PC-9 (cell line): ENCODE measurements around the gene KRT31. TPM values are rescaled to one million over a fixed set of nuclear protein-coding genes. Genes with fewer than 3 reads are reported as not detected.

ENCODE experiments used
- BruUV-seq: library from RNA; stranded (reverse); fragments of 400-500 nt; replicated peaks from 2 replicates; lab custom pipeline; 2021; lab: Mats Ljungman, UMichigan
- CTCF ChIA-PET: fragments of 300-600 bp; sonication (Branson Sonifier 250); formaldehyde crosslinking; loops from one replicate; lab custom pipeline; 2022; ENCODE audit warnings: antibody characterized with exemption; lab: Charles Lee
- POLR2A ChIA-PET: fragments of 300-600 bp; sonication (Branson Sonifier 250); formaldehyde crosslinking; loops from one replicate; lab custom pipeline; 2022; ENCODE audit warnings: antibody characterized with exemption; ENCODE audit not compliant: unreplicated experiment; lab: Charles Lee
- DNase-seq, 2 experiments: peaks; one replicate each; pipeline versions ENCODE4 v3.0.0 to v3.0.0-alpha.2; 2015 to 2022; ENCODE audit warnings: mixed read lengths in 1 of 2
- H2AFZ ChIP-seq: fragments of 200-600 bp; sonication (generic); 2 replicates; pipeline ENCODE4 v1.8.1; 2017; ENCODE audit warnings: antibody characterized with exemption
- H3F3A ChIP-seq: fragments of 200-600 bp; sonication (generic); 2 replicates; pipeline ENCODE4 v1.8.1; 2017; ENCODE audit warnings: antibody characterized with exemption, mild to moderate bottlenecking, low read depth; ENCODE audit not compliant: insufficient read depth
- H3K27ac ChIP-seq: fragments of 200-600 bp; sonication (generic); 2 replicates; pipeline ENCODE4 v1.6.1; 2016; ENCODE audit warnings: mixed run types
- H3K27me3 ChIP-seq: fragments of 200-600 bp; sonication (generic); 2 replicates; pipeline ENCODE4 v1.6.1; 2016; ENCODE audit warnings: low read depth, mixed run types; ENCODE audit not compliant: insufficient read depth
- H3K36me3 ChIP-seq: fragments of 200-600 bp; sonication (generic); 2 replicates; pipeline ENCODE4 v1.6.1; 2016; ENCODE audit warnings: low read depth, mixed run types
- H3K4me1 ChIP-seq: fragments of 200-600 bp; sonication (generic); replicated peaks from 2 replicates; pipeline ENCODE4 v1.6.1; 2016; ENCODE audit warnings: mixed run types; ENCODE audit not compliant: insufficient read depth
- H3K4me2 ChIP-seq: fragments of 200-600 bp; sonication (generic); 2 replicates; pipeline ENCODE4 v1.6.1; 2017; ENCODE audit warnings: mixed run types
- H3K4me3 ChIP-seq: fragments of 200-600 bp; sonication (generic); 2 replicates; pipeline ENCODE4 v1.6.1; 2016; ENCODE audit warnings: mixed run types
- H3K79me2 ChIP-seq: fragments of 200-600 bp; sonication (generic); 2 replicates; pipeline ENCODE4 v1.6.1; 2017; ENCODE audit warnings: low read depth, mixed run types
- H3K9me2 ChIP-seq: fragments of 200-600 bp; sonication (generic); 2 replicates; pipeline ENCODE4 v1.8.1; 2017; ENCODE audit warnings: mild to moderate bottlenecking; ENCODE audit not compliant: insufficient read depth
- H3K9me3 ChIP-seq: fragments of 200-600 bp; sonication (generic); 2 replicates; pipeline ENCODE4 v1.8.1; 2016; ENCODE audit warnings: low read depth; ENCODE audit not compliant: insufficient read depth
- H4K20me1 ChIP-seq: fragments of 200-600 bp; sonication (generic); 2 replicates; pipeline ENCODE4 v1.8.1; 2017; ENCODE audit not compliant: insufficient read depth
- EZH2 ChIP-seq: fragments of 200-600 bp; sonication (generic); IDR thresholded peaks from 2 replicates; pipeline ENCODE4 v1.8.0; 2017; ENCODE audit warnings: antibody characterized with exemption, low read depth
- intact Hi-C: fragments of 100-400 bp; cut with micrococcal nuclease; formaldehyde crosslinking; loops from one replicate; pipeline ENCODE4 v1.10.0; 2022; ENCODE audit not compliant: unreplicated experiment
- total RNA-seq: library from RNA; stranded (reverse); gene quantifications from 2 replicates; pipeline ENCODE4 v1.2.3, GENCODE V29; 2021
- TF ChIP-seq, protein P1 (sequence below): fragments of 200-600 bp; sonication (generic); conservative IDR thresholded peaks from 2 replicates; pipeline ENCODE4 v1.6.1; 2017; ENCODE audit warnings: mixed run types, antibody characterized with exemption, mild to moderate bottlenecking, moderate library complexity

Gene KRT31
- total RNA-seq, 1 experiment from 2014 or later: not detected

DNA sequence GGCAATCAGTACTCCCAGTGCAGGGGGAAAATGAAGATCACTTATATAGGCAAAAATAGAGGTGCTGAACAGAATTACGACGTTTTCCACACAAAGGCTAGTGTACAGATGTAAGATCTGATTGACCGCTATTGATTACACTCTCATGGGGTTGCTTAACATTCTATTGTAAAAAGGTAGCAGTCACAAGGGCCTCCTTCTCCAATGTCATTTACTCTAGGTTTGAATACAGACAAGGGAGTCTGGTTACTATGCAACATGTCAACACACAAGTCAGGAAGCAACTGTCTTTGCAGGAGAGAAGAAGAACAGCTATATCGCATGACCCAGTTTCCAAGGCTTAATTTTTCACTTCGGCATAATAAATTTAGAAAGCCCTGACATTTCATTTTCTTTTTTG, 19.1 kb upstream of the KRT31 start:
- Histone ChIP-seq H4K20me1 (no peaks in the 10 kb centered on the region), H3K9me2 (no peaks in the 10 kb centered on the region), H3K4me2 (no peak overlapping the region), H3K4me1 (peaks cover 73% of the 10 kb centered on the region), H3K27ac (0 out of 2 replicates have a peak overlapping the region, but pooled peaks have one; percentile 89), H3K9me3 (no peaks in the 10 kb centered on the region), H2AFZ (no peak overlapping the region), H3K36me3 (no peaks in the 10 kb centered on the region), H3K4me3 (no peak overlapping the region), H3K79me2 (no peaks in the 10 kb centered on the region), H3K27me3 (no peaks in the 10 kb centered on the region), H3F3A (peaks cover 40% of the 10 kb centered on the region)
- TF ChIP-seq EZH2: no peak
- TF ChIP-seq, protein P1, sequence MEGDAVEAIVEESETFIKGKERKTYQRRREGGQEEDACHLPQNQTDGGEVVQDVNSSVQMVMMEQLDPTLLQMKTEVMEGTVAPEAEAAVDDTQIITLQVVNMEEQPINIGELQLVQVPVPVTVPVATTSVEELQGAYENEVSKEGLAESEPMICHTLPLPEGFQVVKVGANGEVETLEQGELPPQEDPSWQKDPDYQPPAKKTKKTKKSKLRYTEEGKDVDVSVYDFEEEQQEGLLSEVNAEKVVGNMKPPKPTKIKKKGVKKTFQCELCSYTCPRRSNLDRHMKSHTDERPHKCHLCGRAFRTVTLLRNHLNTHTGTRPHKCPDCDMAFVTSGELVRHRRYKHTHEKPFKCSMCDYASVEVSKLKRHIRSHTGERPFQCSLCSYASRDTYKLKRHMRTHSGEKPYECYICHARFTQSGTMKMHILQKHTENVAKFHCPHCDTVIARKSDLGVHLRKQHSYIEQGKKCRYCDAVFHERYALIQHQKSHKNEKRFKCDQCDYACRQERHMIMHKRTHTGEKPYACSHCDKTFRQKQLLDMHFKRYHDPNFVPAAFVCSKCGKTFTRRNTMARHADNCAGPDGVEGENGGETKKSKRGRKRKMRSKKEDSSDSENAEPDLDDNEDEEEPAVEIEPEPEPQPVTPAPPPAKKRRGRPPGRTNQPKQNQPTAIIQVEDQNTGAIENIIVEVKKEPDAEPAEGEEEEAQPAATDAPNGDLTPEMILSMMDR: no peak
- POLR2A ChIA-PET: interaction anchor here (0.5 to 2.0 kb wide), 7 partner anchors 13 to 443 kb away, joined by 3 to 9 read pairs (median 5); partner anchors contain the start of gene KRT13
- DNase-seq: no peak
- BruUV-seq: no TSS peak
- CTCF ChIA-PET: interaction anchor here (0.6 kb wide), 1 partner anchor 103 kb away, joined by 3 read pairs; no protein-coding TSS in a partner anchor
- intact Hi-C loops: loop anchor here (5.0 kb wide), 2 partner anchors 251 to 509 kb away; no protein-coding TSS in a partner anchor

- intact Hi-C loops: loop anchor here (5.0 kb wide), 2 partner anchors 251 to 509 kb away; no protein-coding TSS in a partner anchor
- Histone ChIP-seq H3K36me3 (no peaks in the 10 kb centered on the region), H3K4me3 (no peak overlapping the region), H3K79me2 (no peaks in the 10 kb centered on the region), H3K4me2 (no peak overlapping the region), H3K27ac (peak overlapping the region; percentile 43), H3K4me1 (peaks cover 67% of the 10 kb centered on the region), H3K9me3 (no peaks in the 10 kb centered on the region), H3K9me2 (no peaks in the 10 kb centered on the region), H2AFZ (no peak overlapping the region), H4K20me1 (no peaks in the 10 kb centered on the region), H3F3A (peaks cover 40% of the 10 kb centered on the region), H3K27me3 (no peaks in the 10 kb centered on the region)
- BruUV-seq: no TSS peak
- ChIA-PET CTCF (interaction anchor here (0.6 kb wide), 1 partner anchor 104 kb away, joined by 3 read pairs; no protein-coding TSS in a partner anchor), POLR2A (interaction anchor here (0.5 to 2.0 kb wide), 10 partner anchors 12 to 597 kb away, joined by 3 to 20 read pairs (median 6); partner anchors contain the start of gene KRT13)
- no peak for TF ChIP-seq EZH2
- TF ChIP-seq, protein P1: no peak
- DNase-seq: peak; percentile 55 to 70
Measured at GRCh38 chr17:41415833-41416335, 18.5 kb upstream of the KRT31 start.

GRCh38 chr17:41415411-41415810, 18.0 kb upstream of the KRT31 start:
- Histone ChIP-seq H3K4me1 (peaks cover 62% of the 10 kb centered on the region), H2AFZ (no peak overlapping the region), H3K9me2 (no peaks in the 10 kb centered on the region), H3K9me3 (no peaks in the 10 kb centered on the region), H3K4me2 (no peak overlapping the region), H3K4me3 (no peak overlapping the region), H3K27ac (peak overlapping the region; percentile 43; the same call in 1 of the 2 replicates), H3K36me3 (no peaks in the 10 kb centered on the region), H3K27me3 (no peaks in the 10 kb centered on the region), H4K20me1 (no peaks in the 10 kb centered on the region), H3F3A (peaks cover 40% of the 10 kb centered on the region), H3K79me2 (no peaks in the 10 kb centered on the region)
- no peak for TF ChIP-seq EZH2
- TF ChIP-seq, protein P1: no peak
- no peak for DNase-seq
- intact Hi-C loops: loop anchor here (5.0 kb wide), 2 partner anchors 252 to 508 kb away; no protein-coding TSS in a partner anchor
- BruUV-seq: no TSS peak
- ChIA-PET CTCF (no interaction called here), POLR2A (interaction anchor here (0.6 to 0.7 kb wide), 3 partner anchors 81 to 596 kb away, joined by 5 to 20 read pairs (median 14); no protein-coding TSS in a partner anchor)
